Endothelial cell of umbilical vein (primary cell): Measurements from ENCODE around the gene MARCHF7. TPM values are rescaled to one million over a fixed set of nuclear protein-coding genes. Genes with fewer than 3 reads are reported as not detected.

Experiments used
- BruUV-seq: library from RNA; stranded (reverse); fragments of 400-500 nt; replicated peaks from 2 replicates; lab custom pipeline; 2021; lab: Mats Ljungman, UMichigan
- CTCF ChIA-PET: fragments of 300-600, 350-600 bp; sonication (Branson Sonifier 250); formaldehyde crosslinking; loops from one replicate; lab custom pipeline; 2021; ENCODE audit warnings: antibody characterized with exemption, inconsistent platforms; lab: Charles Lee
- POLR2A ChIA-PET: fragments of 300-600, 350-600 bp; sonication (Branson Sonifier 250); formaldehyde crosslinking; loops from one replicate; lab custom pipeline; 2021; ENCODE audit warnings: antibody characterized with exemption, inconsistent platforms; lab: Charles Lee
- DNase-seq: peaks from one replicate; pipeline ENCODE4 v3.0.0-alpha.2; 2011; ENCODE audit warnings: low read depth, low spot score
- FAIRE-seq: peaks from 2 replicates; lab custom pipeline; 2011; peaks lifted over from hg19 to GRCh38; lab: Jason Lieb, UNC
- H2AFZ ChIP-seq: 2 replicates; pipeline ENCODE4 v1.6.0; 2012; ENCODE audit warnings: low read depth, low read length, control low read depth, inconsistent platforms
- H3K27ac ChIP-seq: 2 replicates; pipeline ENCODE4 v1.5.1; 2011; ENCODE audit warnings: low read depth, mild to moderate bottlenecking, control low read depth, low read length, moderate library complexity; ENCODE audit not compliant: insufficient read depth
- H3K27me3 ChIP-seq, 2 experiments: 2 replicates each; pipeline versions ENCODE4 v1.6.0 to v1.6.1; 2011; ENCODE audit warnings: low read length in 2 of 2, mixed read lengths in 1 of 2; ENCODE audit not compliant: control insufficient read depth in 2 of 2, insufficient read depth in 2 of 2
- H3K36me3 ChIP-seq, 2 experiments: 2 replicates in 1 of 2; 3 replicates in 1 of 2; pipeline ENCODE4 v1.5.1; 2011; ENCODE audit warnings: low read length in 2 of 2, mild to moderate bottlenecking in 1 of 2, moderate library complexity in 1 of 2; ENCODE audit not compliant: control insufficient read depth in 2 of 2, insufficient read depth in 2 of 2; ENCODE audit errors: extremely low read depth in 1 of 2
- H3K4me1 ChIP-seq: 3 replicates; pipeline ENCODE4 v1.5.1; 2011; ENCODE audit warnings: mild to moderate bottlenecking, low read length; ENCODE audit not compliant: control insufficient read depth, insufficient read depth; ENCODE audit errors: extremely low read depth
- H3K4me2 ChIP-seq: 2 replicates; pipeline ENCODE4 v1.6.1; 2011; ENCODE audit warnings: low read length, control low read depth, mixed read lengths; ENCODE audit not compliant: insufficient read depth
- H3K4me3 ChIP-seq, 3 experiments: fragments of 200-600 bp in 1 of 3; sonication (generic), shearing (Covaris generic) in 1 of 3; replicated peaks in 1 of 3; 2 replicates each; pipeline ENCODE4 v1.5.1; 2011 to 2016; ENCODE audit warnings: control low read depth in 3 of 3, low read length in 3 of 3, mild to moderate bottlenecking in 2 of 3, inconsistent platforms in 1 of 3, low read depth in 1 of 3, moderate library complexity in 1 of 3; ENCODE audit not compliant: insufficient read depth in 1 of 3
- H3K79me2 ChIP-seq: 2 replicates; pipeline ENCODE4 v1.6.0; 2012; ENCODE audit warnings: low read length, inconsistent platforms; ENCODE audit not compliant: control insufficient read depth, insufficient read depth
- H3K9ac ChIP-seq: replicated peaks from 2 replicates; pipeline ENCODE3; 2011; ENCODE audit warnings: low read length, control low read depth; ENCODE audit not compliant: insufficient read depth; ENCODE audit errors: extremely low read depth
- H3K9me1 ChIP-seq: replicated peaks from 3 replicates; pipeline ENCODE4 v1.6.0; 2011; ENCODE audit warnings: mild to moderate bottlenecking, low read length; ENCODE audit not compliant: control insufficient read depth, insufficient read depth; ENCODE audit errors: extremely low read depth
- H3K9me3 ChIP-seq: replicated peaks from 2 replicates; pipeline ENCODE4 v1.5.1; 2012; ENCODE audit warnings: low read length, inconsistent platforms; ENCODE audit not compliant: control insufficient read depth, insufficient read depth
- H4K20me1 ChIP-seq: replicated peaks from 2 replicates; pipeline ENCODE3; 2011; ENCODE audit warnings: mild to moderate bottlenecking, low read length; ENCODE audit not compliant: control insufficient read depth, insufficient read depth; ENCODE audit errors: extremely low read depth
- CTCF ChIP-seq, 2 donors: IDR thresholded peaks; 1 replicate in 1 of 2; 2 replicates in 1 of 2; pipeline ENCODE4 v1.5.1; 2011; ENCODE audit warnings: low read length in 2 of 2, mild to moderate bottlenecking in 2 of 2, moderate library complexity in 2 of 2, control low read depth in 1 of 2, inconsistent platforms in 1 of 2, low read depth in 1 of 2; ENCODE audit not compliant: insufficient read depth in 1 of 2; ENCODE audit errors: extremely low read depth in 1 of 2
- EZH2 ChIP-seq: IDR thresholded peaks from 2 replicates; pipeline ENCODE4 v1.6.1; 2012; ENCODE audit warnings: borderline replicate concordance, low read depth, mild to moderate bottlenecking, moderate library complexity, low read length, inconsistent platforms; ENCODE audit not compliant: severe bottlenecking
- FOS ChIP-seq: IDR thresholded peaks from 2 replicates; pipeline ENCODE4 v1.6.1; 2011; ENCODE audit warnings: mild to moderate bottlenecking, low read length, moderate library complexity, borderline replicate concordance; ENCODE audit not compliant: insufficient read depth
- GATA2 ChIP-seq: IDR thresholded peaks from 2 replicates; pipeline ENCODE4 v1.7.0; 2011; ENCODE audit warnings: low read depth, mild to moderate bottlenecking, moderate library complexity, mixed read lengths, low read length; ENCODE audit not compliant: insufficient read length, insufficient read depth
- JUN ChIP-seq: IDR thresholded peaks from 2 replicates; pipeline ENCODE4 v1.6.1; 2011; ENCODE audit warnings: borderline replicate concordance, low read depth; ENCODE audit not compliant: insufficient read length, insufficient read depth
- MYC ChIP-seq: IDR thresholded peaks from one replicate; pipeline ENCODE4 v1.6.1; 2011; ENCODE audit warnings: mild to moderate bottlenecking, low read depth, low read length
- POLR2A ChIP-seq: IDR thresholded peaks from 2 replicates; pipeline ENCODE4 v1.6.1; 2012; ENCODE audit warnings: low read depth, mild to moderate bottlenecking, control low read depth, low read length
- POLR2AphosphoS5 ChIP-seq: IDR thresholded peaks from 2 replicates; pipeline ENCODE4 v1.6.1; 2012; ENCODE audit warnings: low read depth, mild to moderate bottlenecking, control low read depth, low read length, moderate library complexity; ENCODE audit not compliant: insufficient read depth
- dilution Hi-C: fragments of 300-500 bp; cut with MboI; formaldehyde crosslinking; loops from one replicate; pipeline ENCODE4 v1.15.0; 2019; ENCODE audit warnings: low sequenced_read_pairs; ENCODE audit not compliant: extremely low pct_ligation_motif_present
- intact Hi-C: fragments of 100-400 bp; cut with micrococcal nuclease; formaldehyde crosslinking; loops from one replicate; pipeline ENCODE4 v1.10.0; 2022
- polyA plus RNA-seq, 4 experiments: library from polyadenylated mRNA; depleted of rRNA in 3 of 4; stranded (reverse) in 3 of 4; unstranded in 1 of 4; fragments of >200 nt; gene quantifications; 2 replicates each; pipeline versions ENCODE4 v1.2.1 to v1.2.3, GENCODE V29; 2011 to 2012; ENCODE audit warnings: missing spikeins in 1 of 4
- total RNA-seq: library from RNA; stranded (reverse); gene quantifications from 2 replicates; pipeline ENCODE4 v1.2.3, GENCODE V29; 2021
- TF ChIP-seq, protein P1 (sequence below): IDR thresholded peaks from 2 replicates; pipeline ENCODE4 v1.6.1; 2011; ENCODE audit not compliant: insufficient read depth, insufficient read length

The MARCHF7 gene
- total and polyA plus RNA-seq, 2 donors (not counting 3 experiments of a cell fraction or from before 2014, with no cell fraction given): 21.2 to 82.0 TPM

DNA sequence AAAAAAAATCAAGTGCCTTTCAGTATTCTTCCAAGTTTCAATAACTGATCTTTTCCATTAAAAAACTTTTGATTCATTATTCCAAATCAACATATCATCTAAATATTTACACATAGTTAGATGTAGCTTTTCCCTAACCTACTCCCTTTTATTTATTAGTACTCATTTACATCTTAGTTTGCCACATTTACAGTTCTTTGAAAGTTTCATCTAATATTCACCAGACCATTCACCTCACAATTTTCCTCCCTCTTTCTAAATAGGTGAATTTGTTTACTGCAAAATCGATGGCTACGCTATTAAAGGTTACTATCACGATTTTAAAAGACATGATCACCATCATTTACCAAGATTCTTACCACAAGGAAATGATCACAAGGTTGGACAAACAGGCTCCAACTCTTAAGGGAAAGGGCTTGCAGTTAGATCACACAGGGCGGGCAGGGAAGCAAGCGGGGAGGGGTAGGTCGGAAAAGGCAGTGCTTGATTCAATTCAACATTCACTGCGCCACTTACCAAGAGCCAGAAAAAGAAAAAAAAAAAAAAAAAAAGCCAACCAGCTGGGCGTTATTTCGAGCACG, 654 bp upstream of the MARCHF7 start:
- dilution Hi-C loops (loop anchor here (25.0 kb wide), 1 partner anchor 99 kb away; the partner anchor contains the start of gene BAZ2B), intact Hi-C loops (loop anchor here (1.0 to 10.0 kb wide), 11 partner anchors 86 to 810 kb away; partner anchors contain the start of genes CD302 and WDSUB1)
- H3K36me3 ChIP-seq: peaks cover 0 to 7% of the 10 kb centered on the region in 2 experiments
- FAIRE-seq (peak; percentile 69), DNase-seq (no peak)
- peak overlapping the region; percentile 98 for H3K9ac ChIP-seq
- H3K4me2 ChIP-seq: peak overlapping the region; percentile 97
- peaks cover 11% of the 10 kb centered on the region for H4K20me1 ChIP-seq
- no peaks in the 10 kb centered on the region for H3K27me3 ChIP-seq
- CTCF ChIA-PET: interaction anchor here (0.6 to 1.7 kb wide), 17 partner anchors 8 to 520 kb away, joined by 3 to 8 read pairs (median 4); partner anchors contain the start of gene WDSUB1
- POLR2A ChIA-PET: interaction anchor here (0.7 to 3.3 kb wide), 12 partner anchors 12 to 571 kb away, joined by 3 to 18 read pairs (median 4); partner anchors contain the start of genes BAZ2B and WDSUB1
- TF ChIP-seq, protein P1, sequence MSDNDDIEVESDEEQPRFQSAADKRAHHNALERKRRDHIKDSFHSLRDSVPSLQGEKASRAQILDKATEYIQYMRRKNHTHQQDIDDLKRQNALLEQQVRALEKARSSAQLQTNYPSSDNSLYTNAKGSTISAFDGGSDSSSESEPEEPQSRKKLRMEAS: no peak
- TF ChIP-seq CTCF (IDR thresholded peaks at IDR 0.05; ENCODE audit: extremely low read depth in 1 of 2, insufficient read depth in 1 of 2, low read depth in 1 of 2, low read length in 2 of 2) (no peak), FOS (no peak), GATA2 (no peak), JUN (no peak), EZH2 (no peak), MYC (no peak), POLR2AphosphoS5 (no peak), POLR2A (no peak)
- peak overlapping the region; percentile 63 to 96 (median 88) for H3K4me3 ChIP-seq
- H3K9me3 ChIP-seq: no peaks in the 10 kb centered on the region
- peaks cover 43% of the 10 kb centered on the region for H3K79me2 ChIP-seq
- peak overlapping the region; percentile 86 for H3K27ac ChIP-seq
- peaks cover 25% of the 10 kb centered on the region for H3K4me1 ChIP-seq
- no peaks in the 10 kb centered on the region for H3K9me1 ChIP-seq
- TSS peak; percentile 46 for BruUV-seq
- peak overlapping the region; percentile 88 for H2AFZ ChIP-seq
